GM12878 (cell line): ENCODE results near the gene AP3S2.

Experiments used
- CHD2 ChIP-seq: IDR thresholded peaks from 2 replicates; pipeline ENCODE4 v1.6.1; 2011; ENCODE audit warnings: low read depth, low read length, improper control_type of control experiment, borderline replicate concordance
- CTCF ChIP-seq, 3 experiments: IDR thresholded peaks in 2 of 3; conservative IDR thresholded peaks in 1 of 3; 2 replicates each; pipeline ENCODE4 v1.5.1; 2011; ENCODE audit warnings: low read depth in 3 of 3, low read length in 3 of 3, mild to moderate bottlenecking in 3 of 3, control low read depth in 2 of 3, moderate library complexity in 2 of 3, inconsistent platforms in 1 of 3, mixed read lengths in 1 of 3; ENCODE audit not compliant: control insufficient read depth in 2 of 3, insufficient read depth in 1 of 3; ENCODE audit errors: extremely low read depth in 1 of 3
- EGR1 ChIP-seq, 2 experiments: IDR thresholded peaks; 1 replicate in 1 of 2; 2 replicates in 1 of 2; pipeline ENCODE4 v1.6.1; 2011 to 2012; ENCODE audit warnings: low read depth in 2 of 2, low read length in 2 of 2, borderline replicate concordance in 1 of 2, mild to moderate bottlenecking in 1 of 2, moderate library complexity in 1 of 2
- NBN ChIP-seq: fragments of 450-650 bp; IDR thresholded peaks from 2 replicates; pipeline ENCODE4 v1.6.1; 2016
- NFIC ChIP-seq: IDR thresholded peaks from 2 replicates; pipeline ENCODE4 v1.6.1; 2012; ENCODE audit warnings: low read depth, mild to moderate bottlenecking, inconsistent platforms, low read length, moderate library complexity
- PAX5 ChIP-seq: IDR thresholded peaks from 2 replicates; pipeline ENCODE4 v1.6.1; 2011; ENCODE audit warnings: low read depth, low read length, borderline replicate concordance
- POLR2A ChIP-seq: IDR thresholded peaks from 2 replicates; pipeline ENCODE4 v1.6.1; 2011; ENCODE audit warnings: low read depth, mild to moderate bottlenecking, low read length
- POLR2AphosphoS5 ChIP-seq: IDR thresholded peaks from 2 replicates; pipeline ENCODE4 v1.6.1; 2011; ENCODE audit warnings: mild to moderate bottlenecking, low read length, inconsistent platforms
- REST ChIP-seq: IDR thresholded peaks from 2 replicates; pipeline ENCODE4 v1.6.1; 2012; ENCODE audit warnings: mild to moderate bottlenecking, low read depth, low read length
- RFX5 ChIP-seq: IDR thresholded peaks from 2 replicates; pipeline ENCODE4 v1.6.1; 2011; ENCODE audit warnings: low read depth, low read length, improper control_type of control experiment
- ZBTB33 ChIP-seq: fragments of 450-650 bp; IDR thresholded peaks from 2 replicates; pipeline ENCODE4 v1.6.1; 2017; ENCODE audit warnings: mild to moderate bottlenecking
- ZZZ3 ChIP-seq: IDR thresholded peaks from 2 replicates; pipeline ENCODE4 v1.6.1; 2011; ENCODE audit warnings: low read depth; ENCODE audit not compliant: control insufficient read depth, insufficient read length

- no peak for TF ChIP-seq NFIC
- no peak for TF ChIP-seq CHD2
- TF ChIP-seq ZBTB33, result no peak
- no peak for TF ChIP-seq RFX5
- no peak for TF ChIP-seq POLR2A
- TF ChIP-seq CTCF (IDR thresholded peaks at IDR 0.05 in 2 of 3, conservative IDR thresholded peaks at IDR 0.05 in 1 of 3; ENCODE audit: control insufficient read depth in 2 of 3, extremely low read depth in 1 of 3, insufficient read depth in 1 of 3, low read depth in 3 of 3, low read length in 3 of 3), result no peak
- TF ChIP-seq EGR1 (IDR thresholded peaks at IDR 0.05; ENCODE audit: borderline replicate concordance in 1 of 2, low read depth in 2 of 2, low read length in 2 of 2), result no peak
- TF ChIP-seq NBN, result no peak
- TF ChIP-seq ZZZ3, result no peak
- no peak for TF ChIP-seq POLR2AphosphoS5
- TF ChIP-seq PAX5, result no peak
- TF ChIP-seq REST, result no peak
Measured at GRCh38 chr15:89928421-89928820, 34.6 kb upstream of the AP3S2 start.
